ENCODE measurements around the gene HKDC1.

The HKDC1 gene

GRCh38 chr10:69223028-69223342, 2.9 kb downstream of the HKDC1 start:
- peak overlapping the region; percentile 89; the same call in 1 of the 2 replicates for H3K9ac ChIP-seq

GRCh38 chr10:69224862-69225657, 4.9 kb downstream of the HKDC1 start:
- H3K4me1 ChIP-seq (ENCODE audit: low read depth, poor library complexity, severe bottlenecking), result peaks cover 68% of the 10 kb centered on the region
- no peak overlapping the region for H3K9ac ChIP-seq
- H3K4me2 ChIP-seq, result peak overlapping the region; percentile 43
- H3K79me2 ChIP-seq (ENCODE audit: insufficient read depth, low read depth), result no peaks in the 10 kb centered on the region
- no peaks in the 10 kb centered on the region for H3K36me3 ChIP-seq (ENCODE audit: insufficient read depth)
- H2AFZ ChIP-seq (ENCODE audit: low read depth), result peak overlapping the region; percentile 35; the same call in 1 of the 2 replicates
- H3K27ac ChIP-seq, result peak overlapping the region; percentile 23; the same call in 1 of the 2 replicates
- H3K4me3 ChIP-seq (IDR thresholded peaks at IDR 0.05; ENCODE audit: insufficient read depth, low read depth, low read length), result no peak overlapping the region
- TF ChIP-seq CTCF (conservative IDR thresholded peaks at IDR 0.05; ENCODE audit: low read depth, low read length), result no peak
- H4K20me1 ChIP-seq (ENCODE audit: insufficient read depth), result no peaks in the 10 kb centered on the region
- H3K27me3 ChIP-seq (ENCODE audit: insufficient read depth, low read depth), result no peaks in the 10 kb centered on the region

More at GRCh38 chr10:69223028-69223342, 2.9 kb downstream of the HKDC1 start:
- Histone ChIP-seq H3K27me3 (ENCODE audit: insufficient read depth, low read depth) (no peaks in the 10 kb centered on the region), H3K4me1 (ENCODE audit: low read depth, poor library complexity, severe bottlenecking) (peaks cover 47% of the 10 kb centered on the region), H4K20me1 (ENCODE audit: insufficient read depth) (no peaks in the 10 kb centered on the region), H3K79me2 (ENCODE audit: insufficient read depth, low read depth) (no peaks in the 10 kb centered on the region), H2AFZ (ENCODE audit: low read depth) (0 out of 2 replicates have a peak overlapping the region, but pooled peaks have one; percentile 74), H3K4me2 (peak overlapping the region; percentile 86), H3K27ac (peak overlapping the region; percentile 95), H3K4me3 (IDR thresholded peaks at IDR 0.05; ENCODE audit: insufficient read depth, low read depth, low read length) (no peak overlapping the region), H3K36me3 (ENCODE audit: insufficient read depth) (no peaks in the 10 kb centered on the region)
- TF ChIP-seq CTCF (conservative IDR thresholded peaks at IDR 0.05; ENCODE audit: low read depth, low read length), result no peak

- Histone ChIP-seq H3K9ac (no peak overlapping the region), H3K4me2 (no peak overlapping the region), H4K20me1 (ENCODE audit: insufficient read depth) (no peaks in the 10 kb centered on the region), H3K36me3 (ENCODE audit: insufficient read depth) (no peaks in the 10 kb centered on the region), H3K4me1 (ENCODE audit: low read depth, poor library complexity, severe bottlenecking) (peaks cover 70% of the 10 kb centered on the region), H3K79me2 (ENCODE audit: insufficient read depth, low read depth) (no peaks in the 10 kb centered on the region), H3K27me3 (ENCODE audit: insufficient read depth, low read depth) (no peaks in the 10 kb centered on the region), H3K27ac (no peak overlapping the region), H2AFZ (ENCODE audit: low read depth) (no peak overlapping the region), H3K4me3 (IDR thresholded peaks at IDR 0.05; ENCODE audit: insufficient read depth, low read depth, low read length) (no peak overlapping the region)
- TF ChIP-seq CTCF (conservative IDR thresholded peaks at IDR 0.05; ENCODE audit: low read depth, low read length), result no peak
Observed at GRCh38 chr10:69225681-69226080, 5.5 kb downstream of the HKDC1 start.

- no peak overlapping the region for H2AFZ ChIP-seq (ENCODE audit: low read depth)
- no peak overlapping the region for H3K9ac ChIP-seq
- H3K4me2 ChIP-seq, result no peak overlapping the region
- no peaks in the 10 kb centered on the region for H3K27me3 ChIP-seq (ENCODE audit: insufficient read depth, low read depth)
- peaks cover 59% of the 10 kb centered on the region for H3K4me1 ChIP-seq (ENCODE audit: low read depth, poor library complexity, severe bottlenecking)
- TF ChIP-seq CTCF (conservative IDR thresholded peaks at IDR 0.05; ENCODE audit: low read depth, low read length), result no peak
- no peak overlapping the region for H3K4me3 ChIP-seq (IDR thresholded peaks at IDR 0.05; ENCODE audit: insufficient read depth, low read depth, low read length)
- H3K27ac ChIP-seq, result no peak overlapping the region
- H3K36me3 ChIP-seq (ENCODE audit: insufficient read depth), result no peaks in the 10 kb centered on the region
- no peaks in the 10 kb centered on the region for H3K79me2 ChIP-seq (ENCODE audit: insufficient read depth, low read depth)
- H4K20me1 ChIP-seq (ENCODE audit: insufficient read depth), result no peaks in the 10 kb centered on the region
Observed at GRCh38 chr10:69226919-69227450, 6.9 kb downstream of the HKDC1 start.
